SU-DHL-6 (cell line): ENCODE data around the gene RFFL.

Experiments used
- EZH2phosphoT487 ChIP-seq: fragments of 200-600 bp; sonication (generic), shearing (Covaris generic); conservative IDR thresholded peaks from 2 replicates; pipeline ENCODE4 v1.6.1; 2018; ENCODE audit warnings: mild to moderate bottlenecking, antibody characterized with exemption, low read length, moderate library complexity, mixed read lengths
- TF ChIP-seq, protein P1 (sequence below): fragments of 200-600 bp; sonication (generic); IDR thresholded peaks from one replicate; pipeline ENCODE4 v1.5.1; 2017; ENCODE audit warnings: antibody characterized with exemption, mild to moderate bottlenecking, low read length, moderate library complexity; ENCODE audit not compliant: insufficient read depth, poor library complexity, severe bottlenecking

DNA sequence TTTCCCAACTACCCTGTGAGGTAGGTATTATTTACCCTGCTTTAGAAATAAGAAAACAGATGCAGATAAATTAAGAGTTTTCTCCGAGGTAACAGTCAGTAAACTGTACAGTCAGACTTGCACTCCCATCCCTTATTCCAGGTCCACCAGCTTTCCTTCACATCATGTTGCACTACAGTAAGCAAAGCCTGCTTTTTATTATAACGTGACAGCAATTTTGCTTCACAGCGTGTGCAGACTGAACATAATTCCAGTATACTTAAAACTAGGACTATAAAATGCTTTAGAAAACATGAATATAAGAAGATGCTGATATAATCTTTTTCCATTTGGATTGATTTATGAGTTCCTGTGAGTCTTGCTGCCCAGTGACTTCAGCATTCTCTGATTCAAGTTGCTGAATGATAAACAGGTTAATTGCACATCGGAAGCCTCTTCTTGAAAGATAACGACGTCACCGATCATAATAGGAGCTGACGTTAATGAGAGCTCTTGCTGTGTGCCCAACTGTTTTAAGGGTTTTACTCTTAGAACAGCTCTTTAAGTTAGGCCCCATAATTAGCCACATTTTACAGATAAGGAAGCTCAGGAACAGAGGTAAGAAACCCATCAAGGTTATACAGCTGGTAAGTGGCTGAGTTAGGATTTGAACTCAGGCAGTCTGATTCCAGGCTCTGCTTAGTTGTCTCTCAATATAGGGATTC is 81.8 kb downstream of the RFFL start:
- TF ChIP-seq, protein P1, sequence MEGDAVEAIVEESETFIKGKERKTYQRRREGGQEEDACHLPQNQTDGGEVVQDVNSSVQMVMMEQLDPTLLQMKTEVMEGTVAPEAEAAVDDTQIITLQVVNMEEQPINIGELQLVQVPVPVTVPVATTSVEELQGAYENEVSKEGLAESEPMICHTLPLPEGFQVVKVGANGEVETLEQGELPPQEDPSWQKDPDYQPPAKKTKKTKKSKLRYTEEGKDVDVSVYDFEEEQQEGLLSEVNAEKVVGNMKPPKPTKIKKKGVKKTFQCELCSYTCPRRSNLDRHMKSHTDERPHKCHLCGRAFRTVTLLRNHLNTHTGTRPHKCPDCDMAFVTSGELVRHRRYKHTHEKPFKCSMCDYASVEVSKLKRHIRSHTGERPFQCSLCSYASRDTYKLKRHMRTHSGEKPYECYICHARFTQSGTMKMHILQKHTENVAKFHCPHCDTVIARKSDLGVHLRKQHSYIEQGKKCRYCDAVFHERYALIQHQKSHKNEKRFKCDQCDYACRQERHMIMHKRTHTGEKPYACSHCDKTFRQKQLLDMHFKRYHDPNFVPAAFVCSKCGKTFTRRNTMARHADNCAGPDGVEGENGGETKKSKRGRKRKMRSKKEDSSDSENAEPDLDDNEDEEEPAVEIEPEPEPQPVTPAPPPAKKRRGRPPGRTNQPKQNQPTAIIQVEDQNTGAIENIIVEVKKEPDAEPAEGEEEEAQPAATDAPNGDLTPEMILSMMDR: no peak
- TF ChIP-seq EZH2phosphoT487: no peak
